ENCODE results near the gene VILL.

- TF ChIP-seq, protein P1, sequence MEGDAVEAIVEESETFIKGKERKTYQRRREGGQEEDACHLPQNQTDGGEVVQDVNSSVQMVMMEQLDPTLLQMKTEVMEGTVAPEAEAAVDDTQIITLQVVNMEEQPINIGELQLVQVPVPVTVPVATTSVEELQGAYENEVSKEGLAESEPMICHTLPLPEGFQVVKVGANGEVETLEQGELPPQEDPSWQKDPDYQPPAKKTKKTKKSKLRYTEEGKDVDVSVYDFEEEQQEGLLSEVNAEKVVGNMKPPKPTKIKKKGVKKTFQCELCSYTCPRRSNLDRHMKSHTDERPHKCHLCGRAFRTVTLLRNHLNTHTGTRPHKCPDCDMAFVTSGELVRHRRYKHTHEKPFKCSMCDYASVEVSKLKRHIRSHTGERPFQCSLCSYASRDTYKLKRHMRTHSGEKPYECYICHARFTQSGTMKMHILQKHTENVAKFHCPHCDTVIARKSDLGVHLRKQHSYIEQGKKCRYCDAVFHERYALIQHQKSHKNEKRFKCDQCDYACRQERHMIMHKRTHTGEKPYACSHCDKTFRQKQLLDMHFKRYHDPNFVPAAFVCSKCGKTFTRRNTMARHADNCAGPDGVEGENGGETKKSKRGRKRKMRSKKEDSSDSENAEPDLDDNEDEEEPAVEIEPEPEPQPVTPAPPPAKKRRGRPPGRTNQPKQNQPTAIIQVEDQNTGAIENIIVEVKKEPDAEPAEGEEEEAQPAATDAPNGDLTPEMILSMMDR (IDR thresholded peaks at IDR 0.05): no peak
- TF ChIP-seq POLR2A (IDR thresholded peaks at IDR 0.05): no peak
Measured at GRCh38 chr3:37987315-37987697, 3.3 kb upstream of the VILL start.
